ENCODE results near the gene ADAMTS4.

The ADAMTS4 gene

DNA sequence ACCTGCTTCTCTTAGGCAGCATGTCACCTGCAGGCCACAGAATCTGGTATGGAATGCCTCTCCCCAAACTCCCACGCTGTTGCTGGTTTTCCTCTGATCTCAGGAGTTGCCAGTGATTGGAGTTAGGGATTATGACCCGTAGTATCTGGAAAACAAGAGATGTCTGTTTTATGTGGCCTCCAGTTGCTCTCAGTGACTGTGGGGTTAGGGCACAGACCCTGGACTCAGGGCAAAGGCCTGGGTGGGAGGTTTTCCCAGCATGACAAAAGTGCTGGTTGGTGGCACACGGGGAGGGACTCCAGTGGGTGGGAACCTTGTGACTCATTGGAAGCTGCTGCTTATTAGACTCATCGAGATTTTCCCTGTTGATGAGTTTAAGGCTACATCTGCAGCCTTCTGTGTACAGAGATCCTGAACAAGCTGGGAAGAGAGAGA, 39.2 kb upstream of the ADAMTS4 start, which contains the start of gene NR1I3:
NR1I3 (minus strand) TSS at position 165 of the 435 bp plus-strand sequence. CDS start 1,638 bp downstream, outside the sequence.
- Histone ChIP-seq H4K8ac (ENCODE audit: low read length) (no peak within 1 kb of the TSS), H3K4me2 (ENCODE audit: low read length, poor library complexity, severe bottlenecking) (no peak within 1 kb of the TSS), H2BK15ac (ENCODE audit: low read depth, poor library complexity, severe bottlenecking) (no peak within 1 kb of the TSS), H3K27me3 (ENCODE audit: control insufficient read depth in 1 of 2, insufficient read depth in 1 of 2, low read length in 2 of 2) (peaks cover 5 to 16% of the 10 kb centered on the region in 2 experiments), H2BK12ac (ENCODE audit: low read length in 2 of 2) (no peak within 1 kb of the TSS), H2AFZ (ENCODE audit: low read depth, low read length) (no peak within 1 kb of the TSS), H3K4me1 (ENCODE audit: control insufficient read depth, insufficient read depth, low read depth, low read length) (no peaks in the 10 kb centered on the region), H3K14ac (ENCODE audit: low read length in 2 of 2) (no peak within 1 kb of the TSS), H2AK5ac (ENCODE audit: low read length, severe bottlenecking) (no peak within 1 kb of the TSS), H3K27ac (ENCODE audit: low read length, poor library complexity, severe bottlenecking) (no peak within 1 kb of the TSS), H2BK5ac (ENCODE audit: low read depth, low read length, poor library complexity, severe bottlenecking) (no peak within 1 kb of the TSS), H3K4me3 (ENCODE audit: insufficient read depth in 1 of 2, low read depth in 1 of 2, low read length in 2 of 2) (no peak within 1 kb of the TSS), H4K91ac (ENCODE audit: low read length) (no peak within 1 kb of the TSS), H3K9me3 (ENCODE audit: control insufficient read depth, low read length) (no peaks in the 10 kb centered on the region), H3K23ac (ENCODE audit: low read length in 2 of 2) (no peak within 1 kb of the TSS), H3K36me3 (ENCODE audit: control insufficient read depth in 1 of 2, insufficient read depth in 2 of 2, low read depth in 1 of 2, low read length in 2 of 2) (no peaks in the 10 kb centered on the region), H3K9ac (ENCODE audit: low read length) (no peak within 1 kb of the TSS), H3K4ac (ENCODE audit: low read depth in 1 of 2, low read length in 2 of 2) (no peak within 1 kb of the TSS), H3K18ac (ENCODE audit: low read depth in 1 of 2, low read length in 2 of 2) (no peak within 1 kb of the TSS), H3K79me1 (replicated peaks; ENCODE audit: low read length, poor library complexity, severe bottlenecking) (no peaks in the 10 kb centered on the region), H2BK120ac (ENCODE audit: low read depth, low read length) (no peak within 1 kb of the TSS)
- WGBS, result 64% methylated on average over 4 of the region's 4 CpGs
- DNase-seq, result no peak

DNA sequence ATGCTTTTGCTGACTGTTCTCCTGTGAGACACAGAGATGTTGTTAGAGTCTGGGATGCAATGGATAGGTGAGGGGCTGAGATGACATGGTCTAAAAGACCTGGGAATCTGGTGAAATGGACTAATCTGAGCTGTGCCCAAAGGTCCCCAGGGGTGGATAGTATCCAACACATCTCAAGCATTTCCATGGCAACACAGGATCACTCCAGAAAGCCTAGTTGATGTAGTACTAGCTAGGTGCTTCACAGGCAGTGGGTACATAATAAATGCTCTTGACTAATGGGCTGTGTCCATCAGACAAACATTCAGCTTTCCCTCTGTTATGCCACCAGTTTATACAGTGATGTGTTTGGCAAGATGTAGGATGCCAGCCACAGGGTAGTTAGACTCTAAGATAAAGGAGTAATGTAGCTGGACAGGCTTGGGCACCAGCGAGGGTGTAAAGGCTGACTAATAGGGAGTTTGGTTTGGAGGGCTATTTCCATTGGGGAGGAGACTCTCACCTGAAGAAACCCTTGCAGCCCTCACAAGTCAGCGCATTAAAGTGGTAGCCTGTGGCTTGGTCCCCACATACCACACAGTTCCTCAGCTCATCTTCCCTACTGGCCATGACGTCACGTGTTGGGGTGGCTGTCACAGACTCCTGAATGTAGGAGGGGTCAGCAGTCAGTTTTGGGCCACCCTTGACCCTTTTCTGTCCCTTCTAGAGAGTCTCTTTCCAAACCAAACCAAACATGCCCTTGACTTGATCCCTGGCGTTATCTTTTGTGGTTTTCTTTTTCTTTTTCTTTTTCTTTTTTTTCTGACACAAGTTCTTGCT, 37.3 kb upstream of the ADAMTS4 start:
- Histone ChIP-seq H3K4me1 (ENCODE audit: control insufficient read depth, insufficient read depth, low read depth, low read length) (no peaks in the 10 kb centered on the region), H3K9me3 (ENCODE audit: control insufficient read depth, low read length) (no peaks in the 10 kb centered on the region), H2BK15ac (ENCODE audit: low read depth, poor library complexity, severe bottlenecking) (no peak overlapping the region), H3K4ac (ENCODE audit: low read depth in 1 of 2, low read length in 2 of 2) (no peak overlapping the region), H2AK5ac (ENCODE audit: low read length, severe bottlenecking) (no peak overlapping the region), H3K4me3 (ENCODE audit: insufficient read depth in 1 of 2, low read depth in 1 of 2, low read length in 2 of 2) (no peak overlapping the region), H2BK12ac (ENCODE audit: low read length in 2 of 2) (no peak overlapping the region), H3K27ac (ENCODE audit: low read length, poor library complexity, severe bottlenecking) (no peak overlapping the region), H2BK5ac (ENCODE audit: low read depth, low read length, poor library complexity, severe bottlenecking) (no peak overlapping the region), H3K36me3 (ENCODE audit: control insufficient read depth in 1 of 2, insufficient read depth in 2 of 2, low read depth in 1 of 2, low read length in 2 of 2) (peaks cover 0 to under 1% of the 10 kb centered on the region in 2 experiments), H3K18ac (ENCODE audit: low read depth in 1 of 2, low read length in 2 of 2) (no peak overlapping the region), H3K9ac (ENCODE audit: low read length) (no peak overlapping the region), H3K23ac (ENCODE audit: low read length in 2 of 2) (no peak overlapping the region), H3K79me1 (replicated peaks; ENCODE audit: low read length, poor library complexity, severe bottlenecking) (no peaks in the 10 kb centered on the region), H3K4me2 (ENCODE audit: low read length, poor library complexity, severe bottlenecking) (no peak overlapping the region), H4K91ac (ENCODE audit: low read length) (no peak overlapping the region), H4K8ac (ENCODE audit: low read length) (no peak overlapping the region), H3K14ac (ENCODE audit: low read length in 2 of 2) (no peak overlapping the region), H2BK120ac (ENCODE audit: low read depth, low read length) (no peak overlapping the region), H3K27me3 (ENCODE audit: control insufficient read depth in 1 of 2, insufficient read depth in 1 of 2, low read length in 2 of 2) (peaks cover 5 to 8% of the 10 kb centered on the region in 2 experiments), H2AFZ (ENCODE audit: low read depth, low read length) (no peak overlapping the region)
- WGBS, result 96% methylated on average over 5 of the region's 5 CpGs
- no peak for DNase-seq

DNA sequence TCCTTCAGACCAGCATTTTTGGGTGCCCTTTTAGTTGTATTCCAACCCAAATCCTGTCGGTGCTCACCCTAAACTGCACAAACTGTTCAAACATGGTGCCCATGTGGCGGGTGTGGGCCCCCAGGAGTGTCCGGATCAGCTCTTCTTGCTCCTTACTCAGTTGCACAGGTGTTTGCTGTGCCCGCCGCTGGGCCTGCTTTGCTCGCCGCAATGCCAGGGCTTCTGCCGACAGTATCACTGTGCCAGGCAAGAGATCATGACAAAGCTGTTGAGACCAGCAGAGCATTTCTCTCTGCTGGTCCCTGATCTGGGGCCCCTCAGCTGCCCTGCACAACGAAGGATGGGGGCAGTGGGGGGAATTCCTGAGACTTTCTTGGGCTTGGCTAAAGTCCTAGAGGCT, 34.2 kb upstream of the ADAMTS4 start:
- no peak for DNase-seq
- H3K79me1 ChIP-seq (replicated peaks; ENCODE audit: low read length, poor library complexity, severe bottlenecking), result peaks cover 3% of the 10 kb centered on the region
- H4K8ac ChIP-seq (ENCODE audit: low read length), result no peak overlapping the region
- H3K27ac ChIP-seq (ENCODE audit: low read length, poor library complexity, severe bottlenecking), result no peak overlapping the region
- no peak overlapping the region for H2BK15ac ChIP-seq (ENCODE audit: low read depth, poor library complexity, severe bottlenecking)
- no peak overlapping the region for H3K18ac ChIP-seq (ENCODE audit: low read depth in 1 of 2, low read length in 2 of 2)
- H3K4me1 ChIP-seq (ENCODE audit: control insufficient read depth, insufficient read depth, low read depth, low read length), result no peaks in the 10 kb centered on the region
- peaks cover 24 to 30% of the 10 kb centered on the region in 2 experiments for H3K36me3 ChIP-seq (ENCODE audit: control insufficient read depth in 1 of 2, insufficient read depth in 2 of 2, low read depth in 1 of 2, low read length in 2 of 2)
- H3K27me3 ChIP-seq (ENCODE audit: control insufficient read depth in 1 of 2, insufficient read depth in 1 of 2, low read length in 2 of 2), result peaks cover 5 to 8% of the 10 kb centered on the region in 2 experiments
- H2AFZ ChIP-seq (ENCODE audit: low read depth, low read length), result no peak overlapping the region
- H2BK12ac ChIP-seq (ENCODE audit: low read length in 2 of 2), result no peak overlapping the region
- no peak overlapping the region for H3K4me3 ChIP-seq (ENCODE audit: insufficient read depth in 1 of 2, low read depth in 1 of 2, low read length in 2 of 2)
- H2BK5ac ChIP-seq (ENCODE audit: low read depth, low read length, poor library complexity, severe bottlenecking), result no peak overlapping the region
- 86% methylated on average over 9 of the region's 9 CpGs for WGBS
- no peak overlapping the region for H3K9ac ChIP-seq (ENCODE audit: low read length)
- H3K23ac ChIP-seq (ENCODE audit: low read length in 2 of 2), result no peak overlapping the region
- H3K4me2 ChIP-seq (ENCODE audit: low read length, poor library complexity, severe bottlenecking), result no peak overlapping the region
- H4K91ac ChIP-seq (ENCODE audit: low read length), result no peak overlapping the region
- H3K14ac ChIP-seq (ENCODE audit: low read length in 2 of 2), result no peak overlapping the region
- H2BK120ac ChIP-seq (ENCODE audit: low read depth, low read length), result no peak overlapping the region
- H2AK5ac ChIP-seq (ENCODE audit: low read length, severe bottlenecking), result no peak overlapping the region
- no peaks in the 10 kb centered on the region for H3K9me3 ChIP-seq (ENCODE audit: control insufficient read depth, low read length)
- H3K4ac ChIP-seq (ENCODE audit: low read depth in 1 of 2, low read length in 2 of 2), result no peak overlapping the region

DNA sequence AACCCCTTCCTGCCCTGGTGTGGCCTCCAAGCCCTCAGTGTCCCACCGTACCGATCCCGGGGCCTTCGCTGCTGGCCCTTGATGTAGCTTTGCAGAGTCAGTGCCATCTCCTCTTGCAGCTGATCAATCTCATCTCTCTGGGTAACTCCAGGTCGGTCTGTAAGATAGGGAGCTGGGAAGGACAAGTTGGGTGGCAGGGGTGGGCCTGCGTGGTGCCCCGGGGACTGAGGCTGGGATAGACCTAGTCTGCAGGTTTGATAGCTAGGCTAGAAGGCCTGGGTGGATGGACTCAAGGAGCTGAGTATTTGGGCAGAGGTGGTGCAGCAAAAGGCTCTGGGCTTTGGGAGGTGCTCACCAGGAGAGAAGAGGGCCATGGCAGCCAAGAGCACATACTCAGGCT, 31.9 kb upstream of the ADAMTS4 start:
- Histone ChIP-seq H3K4me3 (ENCODE audit: insufficient read depth in 1 of 2, low read depth in 1 of 2, low read length in 2 of 2) (no peak overlapping the region), H3K18ac (ENCODE audit: low read depth in 1 of 2, low read length in 2 of 2) (no peak overlapping the region), H2BK120ac (ENCODE audit: low read depth, low read length) (no peak overlapping the region), H3K9ac (ENCODE audit: low read length) (no peak overlapping the region), H2AK5ac (ENCODE audit: low read length, severe bottlenecking) (no peak overlapping the region), H4K8ac (ENCODE audit: low read length) (no peak overlapping the region), H3K14ac (ENCODE audit: low read length in 2 of 2) (no peak overlapping the region), H3K36me3 (ENCODE audit: control insufficient read depth in 1 of 2, insufficient read depth in 2 of 2, low read depth in 1 of 2, low read length in 2 of 2) (peaks cover 26 to 35% of the 10 kb centered on the region in 2 experiments), H3K79me1 (replicated peaks; ENCODE audit: low read length, poor library complexity, severe bottlenecking) (peaks cover 14% of the 10 kb centered on the region), H4K91ac (ENCODE audit: low read length) (no peak overlapping the region), H3K4me1 (ENCODE audit: control insufficient read depth, insufficient read depth, low read depth, low read length) (peaks cover 13% of the 10 kb centered on the region), H2AFZ (ENCODE audit: low read depth, low read length) (no peak overlapping the region), H2BK12ac (ENCODE audit: low read length in 2 of 2) (no peak overlapping the region), H2BK15ac (ENCODE audit: low read depth, poor library complexity, severe bottlenecking) (no peak overlapping the region), H3K4me2 (ENCODE audit: low read length, poor library complexity, severe bottlenecking) (no peak overlapping the region), H3K9me3 (ENCODE audit: control insufficient read depth, low read length) (no peaks in the 10 kb centered on the region), H3K4ac (ENCODE audit: low read depth in 1 of 2, low read length in 2 of 2) (no peak overlapping the region), H3K23ac (ENCODE audit: low read length in 2 of 2) (no peak overlapping the region), H2BK5ac (ENCODE audit: low read depth, low read length, poor library complexity, severe bottlenecking) (no peak overlapping the region), H3K27ac (ENCODE audit: low read length, poor library complexity, severe bottlenecking) (no peak overlapping the region), H3K27me3 (ENCODE audit: control insufficient read depth in 1 of 2, insufficient read depth in 1 of 2, low read length in 2 of 2) (peaks cover 2% of the 10 kb centered on the region in 2 experiments)
- WGBS, result 94% methylated on average over 7 of the region's 7 CpGs
- no peak for DNase-seq
